ENCODE results near the gene TDRKH.
"Not testable (repeated sequence)": the region's sequence is repeated elsewhere in the genome, so short reads cannot be mapped to it uniquely, and the experiment has no call there.

DNA sequence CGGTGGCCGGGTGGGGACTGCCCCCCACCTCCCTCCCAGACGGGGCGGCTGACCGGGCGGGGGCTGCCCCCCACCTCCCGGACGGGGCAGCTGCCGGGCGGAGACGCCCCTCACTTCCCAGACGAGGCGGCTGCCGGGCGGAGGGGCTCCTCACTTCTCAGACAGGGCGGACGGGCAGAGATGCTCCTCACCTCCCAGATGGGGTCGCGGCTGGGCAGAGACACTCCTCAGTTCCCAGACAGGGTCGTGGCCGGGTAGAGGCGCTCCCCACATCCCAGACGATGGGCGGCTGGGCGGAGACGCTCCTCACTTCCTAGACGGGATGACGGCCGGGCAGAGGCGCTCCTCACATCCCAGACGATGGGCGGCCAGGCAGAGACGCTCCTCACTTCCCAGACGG lies 21.0 kb downstream of the TDRKH start:
- TF ChIP-seq, protein P1, sequence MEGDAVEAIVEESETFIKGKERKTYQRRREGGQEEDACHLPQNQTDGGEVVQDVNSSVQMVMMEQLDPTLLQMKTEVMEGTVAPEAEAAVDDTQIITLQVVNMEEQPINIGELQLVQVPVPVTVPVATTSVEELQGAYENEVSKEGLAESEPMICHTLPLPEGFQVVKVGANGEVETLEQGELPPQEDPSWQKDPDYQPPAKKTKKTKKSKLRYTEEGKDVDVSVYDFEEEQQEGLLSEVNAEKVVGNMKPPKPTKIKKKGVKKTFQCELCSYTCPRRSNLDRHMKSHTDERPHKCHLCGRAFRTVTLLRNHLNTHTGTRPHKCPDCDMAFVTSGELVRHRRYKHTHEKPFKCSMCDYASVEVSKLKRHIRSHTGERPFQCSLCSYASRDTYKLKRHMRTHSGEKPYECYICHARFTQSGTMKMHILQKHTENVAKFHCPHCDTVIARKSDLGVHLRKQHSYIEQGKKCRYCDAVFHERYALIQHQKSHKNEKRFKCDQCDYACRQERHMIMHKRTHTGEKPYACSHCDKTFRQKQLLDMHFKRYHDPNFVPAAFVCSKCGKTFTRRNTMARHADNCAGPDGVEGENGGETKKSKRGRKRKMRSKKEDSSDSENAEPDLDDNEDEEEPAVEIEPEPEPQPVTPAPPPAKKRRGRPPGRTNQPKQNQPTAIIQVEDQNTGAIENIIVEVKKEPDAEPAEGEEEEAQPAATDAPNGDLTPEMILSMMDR (conservative IDR thresholded peaks at IDR 0.05; ENCODE audit: low read length) = not testable (repeated sequence)
- TF ChIP-seq EZH2phosphoT487 (IDR thresholded peaks at IDR 0.05; ENCODE audit: borderline replicate concordance) = not testable (repeated sequence)

All from Loucy (cell line).